Measurements from ENCODE around the gene NUP210. TPM values are rescaled to one million over a fixed set of nuclear protein-coding genes. Genes with fewer than 3 reads are reported as not detected.

NUP210 gene
- total and polyA plus RNA-seq, 2 experiments from 2014 or later: 23.7 to 41.9 TPM

DNA sequence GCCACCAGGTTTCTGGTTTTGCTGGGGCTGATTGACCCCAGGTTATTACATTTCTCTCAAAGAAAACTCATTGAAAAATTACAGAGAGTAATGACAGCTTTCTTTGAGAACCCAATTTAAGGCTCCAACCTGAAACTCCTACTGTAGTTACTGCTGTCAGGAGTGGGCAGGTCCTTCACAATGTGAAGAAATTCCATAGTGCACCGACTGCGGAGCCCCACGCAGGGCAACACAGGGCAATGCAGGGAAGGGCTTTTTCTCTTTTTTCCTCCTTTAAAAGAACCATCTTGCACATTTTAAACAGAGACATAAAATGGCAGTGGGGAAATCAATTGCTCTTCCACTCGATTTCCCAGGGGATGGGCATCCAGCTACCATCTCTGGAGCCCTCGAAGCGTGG, 74.3 kb downstream of the NUP210 start:
- H3K27me3 ChIP-seq: no peaks in the 10 kb centered on the region
- no peaks in the 10 kb centered on the region for H3K9me3 ChIP-seq (ENCODE audit: low read depth)
- TF ChIP-seq, protein P1, sequence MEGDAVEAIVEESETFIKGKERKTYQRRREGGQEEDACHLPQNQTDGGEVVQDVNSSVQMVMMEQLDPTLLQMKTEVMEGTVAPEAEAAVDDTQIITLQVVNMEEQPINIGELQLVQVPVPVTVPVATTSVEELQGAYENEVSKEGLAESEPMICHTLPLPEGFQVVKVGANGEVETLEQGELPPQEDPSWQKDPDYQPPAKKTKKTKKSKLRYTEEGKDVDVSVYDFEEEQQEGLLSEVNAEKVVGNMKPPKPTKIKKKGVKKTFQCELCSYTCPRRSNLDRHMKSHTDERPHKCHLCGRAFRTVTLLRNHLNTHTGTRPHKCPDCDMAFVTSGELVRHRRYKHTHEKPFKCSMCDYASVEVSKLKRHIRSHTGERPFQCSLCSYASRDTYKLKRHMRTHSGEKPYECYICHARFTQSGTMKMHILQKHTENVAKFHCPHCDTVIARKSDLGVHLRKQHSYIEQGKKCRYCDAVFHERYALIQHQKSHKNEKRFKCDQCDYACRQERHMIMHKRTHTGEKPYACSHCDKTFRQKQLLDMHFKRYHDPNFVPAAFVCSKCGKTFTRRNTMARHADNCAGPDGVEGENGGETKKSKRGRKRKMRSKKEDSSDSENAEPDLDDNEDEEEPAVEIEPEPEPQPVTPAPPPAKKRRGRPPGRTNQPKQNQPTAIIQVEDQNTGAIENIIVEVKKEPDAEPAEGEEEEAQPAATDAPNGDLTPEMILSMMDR (IDR thresholded peaks at IDR 0.05; ENCODE audit: low read depth, low read length): no peak
- DNase-seq (ENCODE audit: low read depth in 1 of 2, low spot score in 1 of 2): no peak
- H3K36me3 ChIP-seq: no peaks in the 10 kb centered on the region
- H3K4me1 ChIP-seq (ENCODE audit: low read depth): peaks cover 12% of the 10 kb centered on the region
- no peak overlapping the region for H3K4me3 ChIP-seq
- no peak overlapping the region for H3K27ac ChIP-seq

DNA sequence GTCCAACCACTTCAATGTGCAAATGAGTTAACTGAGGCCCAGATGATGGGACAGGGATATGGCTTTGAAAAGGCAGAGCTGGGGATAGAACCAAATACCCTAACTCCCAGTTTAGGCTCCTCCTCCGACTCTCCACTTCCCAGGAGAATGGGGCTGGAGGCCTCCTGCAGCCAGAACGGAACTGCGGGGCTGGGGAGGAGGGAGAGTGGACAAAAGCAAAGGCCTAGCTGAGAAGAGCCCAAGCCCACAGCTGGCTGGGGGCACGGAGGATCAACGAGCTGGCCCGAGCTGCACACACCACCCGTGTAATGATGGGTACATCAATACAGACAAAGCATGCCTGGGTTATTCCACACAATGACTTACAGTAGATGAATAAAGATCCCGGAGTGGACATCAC, 74.8 kb downstream of the NUP210 start:
- Histone ChIP-seq H3K27me3 (no peaks in the 10 kb centered on the region), H3K4me1 (ENCODE audit: low read depth) (peaks cover 12% of the 10 kb centered on the region), H3K9me3 (ENCODE audit: low read depth) (no peaks in the 10 kb centered on the region), H3K27ac (no peak overlapping the region), H3K4me3 (no peak overlapping the region), H3K36me3 (no peaks in the 10 kb centered on the region)
- no peak for DNase-seq (ENCODE audit: low read depth in 1 of 2, low spot score in 1 of 2)
- TF ChIP-seq, protein P1 (IDR thresholded peaks at IDR 0.05; ENCODE audit: low read depth, low read length): no peak

DNA sequence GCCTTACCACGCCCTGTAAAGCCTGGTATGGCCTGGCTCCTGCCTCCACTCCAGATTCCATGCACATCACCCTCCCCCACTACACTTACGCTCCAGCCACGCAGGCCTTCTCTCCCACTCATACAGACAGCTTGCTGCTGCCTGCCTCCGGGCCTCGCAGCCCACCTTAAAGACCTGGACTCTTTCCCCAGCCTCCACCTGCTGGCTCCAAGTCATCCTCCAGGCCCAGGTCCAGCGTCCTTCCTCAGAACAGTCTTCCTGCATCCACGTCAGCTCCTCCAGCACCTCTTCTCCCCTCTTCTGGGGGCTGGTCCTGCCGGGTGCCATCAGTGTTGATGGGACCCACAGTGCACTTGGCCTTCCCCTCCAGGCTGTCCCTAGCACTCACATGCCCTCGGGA, 75.5 kb downstream of the NUP210 start:
- no peak for DNase-seq (ENCODE audit: low read depth in 1 of 2, low spot score in 1 of 2)
- Histone ChIP-seq H3K4me1 (ENCODE audit: low read depth) (peaks cover 12% of the 10 kb centered on the region), H3K4me3 (no peak overlapping the region), H3K9me3 (ENCODE audit: low read depth) (no peaks in the 10 kb centered on the region), H3K27ac (no peak overlapping the region), H3K36me3 (no peaks in the 10 kb centered on the region), H3K27me3 (no peaks in the 10 kb centered on the region)
- TF ChIP-seq, protein P1 (IDR thresholded peaks at IDR 0.05; ENCODE audit: low read depth, low read length): no peak

DNA sequence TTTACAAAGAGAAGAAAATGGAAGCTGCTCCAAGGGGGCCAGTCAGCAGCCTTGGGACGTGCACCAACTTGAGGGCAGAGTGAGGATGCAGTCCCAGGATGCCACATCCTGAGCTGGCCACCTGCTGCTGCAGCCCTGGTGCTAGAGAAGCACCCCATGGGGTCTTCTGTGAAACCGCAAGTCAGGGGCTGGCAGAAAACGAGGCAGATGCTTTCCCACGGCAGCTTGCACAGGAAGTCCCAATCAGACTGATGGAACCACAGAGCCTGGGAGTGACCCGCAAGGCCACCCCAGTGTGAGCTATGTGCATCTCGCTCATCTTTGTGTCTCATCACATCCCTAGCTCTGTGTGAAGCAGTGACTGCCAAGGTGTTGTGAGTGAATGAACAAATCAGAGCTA, 76.5 kb downstream of the NUP210 start:
- no peak for DNase-seq (ENCODE audit: low read depth in 1 of 2, low spot score in 1 of 2)
- no peaks in the 10 kb centered on the region for H3K36me3 ChIP-seq
- no peak overlapping the region for H3K4me3 ChIP-seq
- no peak overlapping the region for H3K27ac ChIP-seq
- TF ChIP-seq, protein P1 (IDR thresholded peaks at IDR 0.05; ENCODE audit: low read depth, low read length): no peak
- no peaks in the 10 kb centered on the region for H3K9me3 ChIP-seq (ENCODE audit: low read depth)
- peaks cover 12% of the 10 kb centered on the region for H3K4me1 ChIP-seq (ENCODE audit: low read depth)
- no peaks in the 10 kb centered on the region for H3K27me3 ChIP-seq

DNA sequence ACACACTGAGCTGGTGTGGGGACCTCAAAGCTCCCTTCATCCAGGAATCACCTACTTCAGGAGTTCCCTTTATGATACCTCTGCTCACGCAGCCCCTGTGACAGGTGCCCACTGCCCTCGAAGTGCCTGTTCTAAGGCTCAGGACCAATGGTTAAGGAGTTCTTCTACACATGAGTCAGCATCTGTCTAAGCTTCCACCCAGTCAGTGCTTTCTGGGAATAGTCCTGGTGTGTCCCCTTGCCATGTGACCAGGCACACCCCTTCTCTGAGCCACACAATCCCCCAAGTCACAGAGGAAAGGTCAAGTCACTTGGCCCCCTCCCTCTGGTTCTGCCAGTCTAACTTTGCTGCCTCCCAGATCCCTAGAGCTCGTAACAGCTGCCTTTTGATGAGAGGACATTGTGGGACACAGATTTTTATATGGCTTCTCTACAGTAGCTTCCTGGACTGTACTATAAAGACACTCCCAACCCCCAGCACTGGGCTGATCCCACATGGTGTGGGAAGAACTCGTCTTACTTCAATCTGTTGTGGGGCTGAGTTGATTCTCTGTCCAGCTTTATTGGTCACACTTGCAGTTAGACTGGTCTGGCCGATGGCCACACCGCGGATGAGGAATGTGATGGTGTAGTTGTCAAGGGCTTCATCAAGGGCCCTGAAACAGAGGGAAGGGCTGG, 78.8 kb downstream of the NUP210 start:
- Histone ChIP-seq H3K4me1 (ENCODE audit: low read depth) (peaks cover under 1% of the 10 kb centered on the region), H3K27ac (no peak overlapping the region), H3K9me3 (ENCODE audit: low read depth) (no peaks in the 10 kb centered on the region), H3K27me3 (no peaks in the 10 kb centered on the region), H3K36me3 (no peaks in the 10 kb centered on the region), H3K4me3 (no peak overlapping the region)
- TF ChIP-seq, protein P1 (IDR thresholded peaks at IDR 0.05; ENCODE audit: low read depth, low read length): no peak
- no peak for DNase-seq (ENCODE audit: low read depth in 1 of 2, low spot score in 1 of 2)

Data from cardiac muscle cell (in vitro differentiated cells and primary cell).